Measurements from ENCODE around the gene DNAJC22.
A peak's percentile ranks its signal among the peaks of the same experiment; 100 is the strongest.

DNAJC22 gene

GRCh38 chr12:49322367-49322707, 24.4 kb upstream of the DNAJC22 start:
- no peak for TF ChIP-seq POLR2AphosphoS5 (IDR thresholded peaks at IDR 0.05; ENCODE audit: low read depth, low read length)
- TF ChIP-seq SIN3A (IDR thresholded peaks at IDR 0.05; ENCODE audit: borderline replicate concordance, insufficient read depth, low read length): no peak
- no peak for TF ChIP-seq FOXP2 (optimal IDR thresholded peaks at IDR 0.05; ENCODE audit: borderline replicate concordance, extremely low read depth, extremely low read length, insufficient read depth)
- no peak for TF ChIP-seq REST (IDR thresholded peaks at IDR 0.05; ENCODE audit: insufficient read depth in 1 of 2, low read depth in 2 of 2, low read length in 2 of 2)
- no peak for TF ChIP-seq TAF1 (IDR thresholded peaks at IDR 0.05; ENCODE audit: borderline replicate concordance, insufficient read depth, low read length)

- TF ChIP-seq REST (IDR thresholded peaks at IDR 0.05; ENCODE audit: insufficient read depth in 1 of 2, low read depth in 2 of 2, low read length in 2 of 2) (no peak), FOXP2 (optimal IDR thresholded peaks at IDR 0.05; ENCODE audit: borderline replicate concordance, extremely low read depth, extremely low read length, insufficient read depth) (no peak), SIN3A (IDR thresholded peaks at IDR 0.05; ENCODE audit: borderline replicate concordance, insufficient read depth, low read length) (peak; percentile 36; the same call in 1 of the 2 replicates), POLR2AphosphoS5 (IDR thresholded peaks at IDR 0.05; ENCODE audit: low read depth, low read length) (peak; percentile 84), TAF1 (IDR thresholded peaks at IDR 0.05; ENCODE audit: borderline replicate concordance, insufficient read depth, low read length) (peak; percentile 94; the same call in 1 of the 2 replicates)
These were observed 23.8 kb upstream of the DNAJC22 start, which contains the start of gene TROAP for GRCh38 chr12:49322708-49323523. Gene TROAP (plus strand): TSS chr12:49323255. CDS start chr12:49323609, 354 bp downstream.

- TF ChIP-seq POLR2AphosphoS5 (IDR thresholded peaks at IDR 0.05; ENCODE audit: low read depth, low read length) (no peak), REST (IDR thresholded peaks at IDR 0.05; ENCODE audit: insufficient read depth in 1 of 2, low read depth in 2 of 2, low read length in 2 of 2) (no peak), SIN3A (IDR thresholded peaks at IDR 0.05; ENCODE audit: borderline replicate concordance, insufficient read depth, low read length) (no peak), TAF1 (IDR thresholded peaks at IDR 0.05; ENCODE audit: borderline replicate concordance, insufficient read depth, low read length) (no peak), FOXP2 (optimal IDR thresholded peaks at IDR 0.05; ENCODE audit: borderline replicate concordance, extremely low read depth, extremely low read length, insufficient read depth) (no peak)
These were observed 23.1 kb upstream of the DNAJC22 start for GRCh38 chr12:49323524-49324097.

- no peak for TF ChIP-seq TAF1 (IDR thresholded peaks at IDR 0.05; ENCODE audit: borderline replicate concordance, insufficient read depth, low read length)
- no peak for TF ChIP-seq REST (IDR thresholded peaks at IDR 0.05; ENCODE audit: insufficient read depth in 1 of 2, low read depth in 2 of 2, low read length in 2 of 2)
- TF ChIP-seq POLR2AphosphoS5 (IDR thresholded peaks at IDR 0.05; ENCODE audit: low read depth, low read length): no peak
- TF ChIP-seq FOXP2 (optimal IDR thresholded peaks at IDR 0.05; ENCODE audit: borderline replicate concordance, extremely low read depth, extremely low read length, insufficient read depth): no peak
- TF ChIP-seq SIN3A (IDR thresholded peaks at IDR 0.05; ENCODE audit: borderline replicate concordance, insufficient read depth, low read length): no peak
These were observed 21.1 kb upstream of the DNAJC22 start for GRCh38 chr12:49325606-49326005.

Measured in PFSK-1 (cell line).